K562 (cell line): ENCODE results near the gene DOK3.
A peak's percentile ranks its signal among the peaks of the same experiment; 100 is the strongest.

Source experiments
- EZH2 ChIP-seq: IDR thresholded peaks from 2 replicates; pipeline ENCODE4 v1.6.1; 2012; ENCODE audit warnings: low read depth, mild to moderate bottlenecking, inconsistent platforms, low read length, borderline replicate concordance
- FOXA3 ChIP-seq, 2 experiments: fragments of 450-650 bp in 1 of 2; sonication (generic) in 1 of 2; formaldehyde crosslinking; IDR thresholded peaks in 1 of 2; conservative IDR thresholded peaks in 1 of 2; 2 replicates each; pipeline versions ENCODE4 v1.4.0 to v1.8.0; 2020 to 2022; ENCODE audit warnings: mild to moderate bottlenecking in 2 of 2, missing genetic modification reagents in 1 of 2
- ZFP30 ChIP-seq: fragments of 250-450 bp; sonication (Bioruptor Pico); IDR thresholded peaks from 2 replicates; pipeline ENCODE4 v1.8.0; 2022; ENCODE audit warnings: moderate library complexity, mild to moderate bottlenecking, inconsistent platforms, borderline replicate concordance
- ZNF174 ChIP-seq: fragments of 250-450 bp; sonication (Bioruptor Pico); IDR thresholded peaks from 2 replicates; pipeline ENCODE4 v1.4.0; 2020; ENCODE audit warnings: mild to moderate bottlenecking

DNA sequence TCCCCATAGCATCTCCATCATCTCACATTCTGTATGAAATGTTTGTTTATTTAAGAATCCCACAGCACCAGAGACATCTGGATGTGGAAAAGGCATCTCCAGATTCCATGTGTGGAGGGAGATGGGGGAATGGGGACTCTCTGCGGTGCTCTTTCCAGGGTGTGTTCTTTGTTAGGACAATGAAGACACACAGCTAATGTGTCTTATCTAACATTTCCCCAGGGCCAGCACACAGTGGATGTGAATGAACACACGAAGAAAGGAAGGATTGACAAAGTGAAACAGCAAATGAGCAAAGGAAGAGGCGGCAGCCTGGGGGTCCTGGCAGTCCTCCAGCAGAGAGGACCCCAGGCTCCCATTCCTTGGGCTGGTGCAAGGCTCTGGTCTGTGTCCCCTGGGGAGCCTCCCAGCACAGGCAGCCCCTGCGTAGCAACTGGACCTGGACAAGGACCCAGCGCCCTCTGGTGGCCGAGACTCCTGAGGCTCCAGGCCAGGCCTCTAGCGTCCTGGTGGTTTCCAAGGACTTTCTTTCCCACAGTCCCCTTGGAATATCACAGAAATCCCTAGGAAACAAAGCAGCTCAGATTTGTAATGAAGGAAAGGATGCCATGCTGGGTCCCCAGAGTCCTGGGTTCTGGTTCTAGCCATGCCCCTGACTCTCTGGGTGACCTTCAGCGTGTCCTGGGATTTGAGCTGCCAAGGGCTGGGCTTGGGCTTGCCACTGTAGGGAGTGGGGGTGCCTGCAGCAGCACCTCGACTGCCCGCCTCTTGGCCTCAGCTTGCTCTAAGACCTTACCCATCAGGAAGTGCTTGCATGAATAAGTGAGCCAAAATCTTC lies 8.7 kb downstream of the DOK3 start:
- TF ChIP-seq EZH2 (no peak), ZNF174 (CRISPR knock-in tag) (no peak), FOXA3 (CRISPR knock-in tag; conservative IDR thresholded peaks at IDR 0.05 in 1 of 2, IDR thresholded peaks at IDR 0.05 in 1 of 2) (0 out of 4 replicates have a peak, but pooled peaks of 1 of the 2 experiments have one; percentile 3), ZFP30 (CRISPR knock-in tag) (no peak)
